Fibroblast of mammary gland (primary cell): Measurements from ENCODE around the gene APOL3.
"Not testable (repeated sequence)": the region's sequence is repeated elsewhere in the genome, so short reads cannot be mapped to it uniquely, and the experiment has no call there.

Source experiments
- DNase-seq: peaks from one replicate; pipeline ENCODE4 v3.0.0-alpha.2; 2010; ENCODE audit warnings: low read depth
- H3K4me3 ChIP-seq: 2 replicates; pipeline ENCODE4 v1.5.1; 2011; ENCODE audit warnings: low read depth, mild to moderate bottlenecking, low read length, moderate library complexity; ENCODE audit not compliant: control insufficient read depth
- TF ChIP-seq, protein P1 (sequence below): conservative IDR thresholded peaks from 2 replicates; pipeline ENCODE4 v1.5.1; 2011; ENCODE audit warnings: low read depth, low read length, inconsistent platforms; ENCODE audit not compliant: control insufficient read depth, insufficient read depth

APOL3 gene

DNA sequence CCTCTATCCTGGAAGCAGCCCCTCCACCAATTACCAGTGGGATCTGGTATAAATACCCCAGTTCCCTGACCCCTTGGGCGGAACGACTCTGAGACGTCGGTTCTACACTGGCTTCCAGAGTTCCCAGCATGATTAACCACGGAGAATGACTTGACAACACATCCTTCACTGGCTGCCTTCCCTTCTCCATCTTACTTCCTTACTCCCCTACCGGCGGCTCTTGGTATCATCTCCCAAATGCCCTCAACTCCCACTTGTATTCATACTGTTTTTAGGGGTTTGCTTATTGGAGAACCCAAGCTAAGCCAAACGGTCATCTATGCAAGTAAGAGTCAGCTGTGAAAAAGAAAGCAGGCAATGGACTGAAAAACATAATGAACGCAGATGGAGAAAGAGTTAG lies 56.1 kb downstream of the APOL3 start:
- no peak for DNase-seq
- TF ChIP-seq, protein P1, sequence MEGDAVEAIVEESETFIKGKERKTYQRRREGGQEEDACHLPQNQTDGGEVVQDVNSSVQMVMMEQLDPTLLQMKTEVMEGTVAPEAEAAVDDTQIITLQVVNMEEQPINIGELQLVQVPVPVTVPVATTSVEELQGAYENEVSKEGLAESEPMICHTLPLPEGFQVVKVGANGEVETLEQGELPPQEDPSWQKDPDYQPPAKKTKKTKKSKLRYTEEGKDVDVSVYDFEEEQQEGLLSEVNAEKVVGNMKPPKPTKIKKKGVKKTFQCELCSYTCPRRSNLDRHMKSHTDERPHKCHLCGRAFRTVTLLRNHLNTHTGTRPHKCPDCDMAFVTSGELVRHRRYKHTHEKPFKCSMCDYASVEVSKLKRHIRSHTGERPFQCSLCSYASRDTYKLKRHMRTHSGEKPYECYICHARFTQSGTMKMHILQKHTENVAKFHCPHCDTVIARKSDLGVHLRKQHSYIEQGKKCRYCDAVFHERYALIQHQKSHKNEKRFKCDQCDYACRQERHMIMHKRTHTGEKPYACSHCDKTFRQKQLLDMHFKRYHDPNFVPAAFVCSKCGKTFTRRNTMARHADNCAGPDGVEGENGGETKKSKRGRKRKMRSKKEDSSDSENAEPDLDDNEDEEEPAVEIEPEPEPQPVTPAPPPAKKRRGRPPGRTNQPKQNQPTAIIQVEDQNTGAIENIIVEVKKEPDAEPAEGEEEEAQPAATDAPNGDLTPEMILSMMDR: no peak

DNA sequence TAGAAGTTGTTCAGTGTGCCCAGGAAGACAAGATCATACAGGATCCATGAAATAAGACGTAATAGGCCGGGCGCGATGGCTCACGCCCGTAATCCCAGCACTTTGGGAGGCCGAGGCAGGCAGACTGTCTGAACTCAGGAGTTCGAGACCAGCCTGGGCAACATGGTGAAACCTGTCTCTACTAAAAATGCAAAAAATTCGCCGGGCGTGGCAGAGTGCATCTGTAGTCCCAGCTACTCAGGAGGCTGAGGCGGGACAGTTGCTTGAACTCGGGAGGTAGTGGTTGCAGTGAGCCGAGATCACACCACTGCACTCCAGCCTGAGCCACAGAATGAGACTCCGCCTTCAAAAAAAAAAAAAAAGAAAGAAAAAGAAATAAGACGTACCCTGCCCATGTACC lies 56.7 kb downstream of the APOL3 start:
- DNase-seq: no peak
- TF ChIP-seq, protein P1: no peak
- H3K4me3 ChIP-seq: no peak overlapping the region

More for the DNA sequence above, 56.1 kb downstream of the APOL3 start:
- no peak overlapping the region for H3K4me3 ChIP-seq

DNA sequence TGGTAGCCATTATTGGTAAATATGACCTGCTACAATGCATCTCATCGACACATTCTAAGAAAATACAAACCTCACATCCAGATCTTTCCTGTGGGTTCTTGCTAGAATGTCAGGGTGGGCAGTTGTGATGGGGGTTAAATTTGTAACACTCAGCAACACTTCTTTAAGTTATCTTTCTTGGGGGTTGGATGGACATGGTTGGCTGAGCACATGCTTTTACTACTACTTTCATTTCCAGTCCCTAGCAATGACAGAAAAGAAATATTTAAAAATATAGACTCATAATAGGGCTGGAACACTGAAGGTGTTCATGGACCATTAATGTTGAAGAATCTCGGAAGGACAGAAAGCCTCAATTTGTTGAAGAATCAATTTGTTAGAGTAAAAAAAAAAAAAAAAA lies 57.6 kb downstream of the APOL3 start:
- TF ChIP-seq, protein P1: no peak
- H3K4me3 ChIP-seq: no peak overlapping the region
- no peak for DNase-seq

DNA sequence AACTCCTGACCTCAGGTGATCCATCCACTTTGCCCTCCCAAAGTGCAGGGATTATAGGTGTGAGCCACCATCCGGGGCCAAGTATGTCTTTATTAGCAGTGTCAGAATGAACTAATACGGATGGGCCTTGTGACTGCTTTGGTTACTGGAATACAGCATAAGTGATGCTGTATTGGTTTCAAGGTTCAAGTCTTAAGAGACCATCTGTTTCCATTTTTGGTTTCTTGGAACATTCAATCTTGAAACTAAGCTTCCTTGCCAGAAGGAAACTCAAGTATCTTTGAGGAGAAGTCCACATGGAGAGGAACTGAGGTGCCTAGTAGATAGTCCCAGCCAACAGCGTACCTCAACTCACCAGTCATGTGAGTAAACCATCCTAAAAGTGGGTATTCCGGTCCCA lies 58.8 kb downstream of the APOL3 start:
- DNase-seq: no peak
- TF ChIP-seq, protein P1: no peak

DNA sequence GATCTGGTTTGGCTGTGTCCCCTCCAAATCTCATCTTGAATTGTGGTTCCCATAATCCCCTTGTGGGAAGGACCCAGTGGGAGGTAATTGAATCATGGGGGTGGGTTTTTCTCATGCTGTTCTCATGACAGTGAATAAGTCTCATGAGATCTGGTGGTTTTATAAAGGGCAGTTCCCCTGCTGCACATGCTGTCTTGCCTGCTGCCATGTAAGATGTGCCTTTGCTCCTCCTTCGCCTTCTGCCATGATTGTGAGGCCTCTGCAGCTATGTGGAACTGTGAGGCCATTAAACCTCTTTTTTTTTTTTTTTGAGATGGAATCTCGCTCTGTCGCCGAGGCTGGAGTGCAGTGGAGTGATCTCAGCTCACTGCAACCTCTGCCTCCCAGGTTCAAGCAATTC lies 59.6 kb downstream of the APOL3 start:
- DNase-seq: not testable (repeated sequence)

More for the DNA sequence above, 58.8 kb downstream of the APOL3 start:
- H3K4me3 ChIP-seq: no peak overlapping the region

DNA sequence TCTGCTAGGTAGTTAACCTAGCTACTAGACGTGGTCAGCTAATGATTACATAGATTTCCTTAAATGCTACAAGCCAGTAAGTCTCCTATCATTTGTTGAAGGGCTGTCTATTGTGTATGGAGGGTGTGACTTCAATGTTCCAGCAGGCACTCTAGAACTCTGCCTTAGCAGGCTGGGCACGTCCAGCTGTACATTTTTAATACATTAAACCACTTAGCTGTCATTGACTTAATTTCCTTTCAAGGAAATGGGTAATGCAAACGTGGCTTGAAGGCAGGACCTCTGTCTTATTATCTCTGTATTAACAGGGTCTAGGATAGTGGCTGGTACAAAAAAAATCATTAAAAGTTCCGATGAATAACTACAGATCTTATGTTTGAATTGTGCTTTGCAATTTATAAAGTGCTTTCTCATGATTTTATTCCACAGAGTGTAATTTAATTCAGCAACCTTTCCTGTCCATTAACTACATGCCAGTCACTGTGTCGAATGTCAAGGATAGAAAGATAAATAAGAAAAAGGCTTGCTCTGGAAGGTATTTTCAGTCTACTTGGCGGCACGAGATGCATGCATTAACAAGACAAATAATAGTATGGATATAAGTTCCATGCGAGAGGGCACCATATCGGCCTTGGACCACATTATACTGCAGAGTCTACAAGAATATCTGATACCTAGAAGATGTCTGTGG lies 60.3 kb downstream of the APOL3 start:
- no peak for DNase-seq
- H3K4me3 ChIP-seq: no peak overlapping the region
- TF ChIP-seq, protein P1: no peak

More for the DNA sequence above, 59.6 kb downstream of the APOL3 start:
- not testable (repeated sequence) for H3K4me3 ChIP-seq

DNA sequence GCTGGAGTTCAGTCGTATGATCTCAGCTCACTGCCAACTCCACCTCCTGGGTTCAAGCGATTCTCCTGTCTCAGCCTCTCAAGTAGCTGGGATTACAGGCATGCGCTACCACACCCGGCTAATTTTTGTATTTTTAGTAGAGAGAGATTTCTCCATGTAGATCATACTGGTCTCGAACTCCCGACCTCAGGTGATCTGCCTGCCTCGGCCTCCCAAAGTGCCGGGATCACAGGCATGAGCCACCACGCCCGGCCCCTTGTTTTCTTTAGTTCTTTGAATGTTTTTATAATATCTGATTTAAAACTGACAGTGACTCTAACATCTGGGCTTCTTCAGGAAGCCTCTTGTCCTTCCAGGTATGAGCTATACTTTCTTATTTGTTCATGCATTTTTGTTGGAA lies 61.0 kb downstream of the APOL3 start:
- not testable (repeated sequence) for DNase-seq, H3K4me3 ChIP-seq

DNA sequence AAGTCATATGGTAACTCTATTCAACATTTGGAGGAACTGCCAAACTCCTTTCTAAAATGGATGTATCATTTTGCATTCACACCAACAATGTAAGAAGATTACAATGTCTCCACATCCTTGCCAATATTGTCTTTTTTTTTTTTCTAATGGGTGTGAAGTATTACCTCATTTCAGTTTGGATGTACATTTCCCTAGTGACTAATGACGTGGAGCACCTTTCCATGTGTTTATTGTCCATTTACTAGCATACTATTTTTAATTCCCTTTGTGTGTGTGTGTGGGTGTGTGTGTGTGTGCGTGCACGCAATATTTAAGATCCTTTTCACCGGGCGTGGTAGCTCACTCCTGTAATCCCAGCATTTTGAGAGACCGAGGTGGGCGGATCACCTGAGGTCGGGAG lies 62.7 kb downstream of the APOL3 start:
- TF ChIP-seq, protein P1: no peak
- no peak overlapping the region for H3K4me3 ChIP-seq
- DNase-seq: peak; percentile 20

DNA sequence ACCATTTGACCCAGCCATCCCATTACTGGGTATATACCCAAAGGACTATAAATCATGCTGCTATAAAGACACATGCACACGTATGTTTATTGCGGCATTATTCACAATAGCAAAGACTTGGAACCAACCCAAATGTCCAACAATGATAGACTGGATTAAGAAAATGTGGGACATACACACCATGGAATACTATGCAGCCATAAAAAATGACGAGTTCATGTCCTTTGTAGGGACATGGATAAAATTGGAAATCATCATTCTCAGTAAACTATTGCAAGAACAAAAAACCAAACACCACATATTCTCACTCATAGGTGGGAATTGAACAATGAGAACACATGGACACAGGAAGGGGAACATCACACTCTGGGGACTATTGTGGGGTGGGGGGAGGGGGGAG lies 69.8 kb downstream of the APOL3 start:
- H3K4me3 ChIP-seq, DNase-seq: not testable (repeated sequence)
